HG03135 (cell line): ENCODE measurements around the gene DUSP1.

Experiments used
- ATAC-seq: cut with Tn5 transposase; IDR thresholded peaks from one replicate; pipeline ENCODE4 v1.9.1; 2021; ENCODE audit warnings: mild to moderate bottlenecking, moderate library complexity; ENCODE audit not compliant: unreplicated experiment

DUSP1 gene

GRCh38 chr5:172727551-172727950 is 43.4 kb downstream of the DUSP1 start:
- ATAC-seq: no peak

- ATAC-seq: no peak
Measured at GRCh38 chr5:172726966-172727365, 44.0 kb downstream of the DUSP1 start.

- ATAC-seq: no peak
Measured at GRCh38 chr5:172725785-172726184, 45.2 kb downstream of the DUSP1 start.

- ATAC-seq: no peak
Measured at GRCh38 chr5:172725273-172725672, 45.7 kb downstream of the DUSP1 start.

- no peak for ATAC-seq
Measured at GRCh38 chr5:172724242-172725183, 46.5 kb downstream of the DUSP1 start.

GRCh38 chr5:172723508-172723907 is 47.5 kb downstream of the DUSP1 start:
- ATAC-seq: no peak

GRCh38 chr5:172722327-172722815 is 48.6 kb downstream of the DUSP1 start:
- ATAC-seq: no peak

- no peak for ATAC-seq
Measured at GRCh38 chr5:172721455-172722326, 49.3 kb downstream of the DUSP1 start.

GRCh38 chr5:172720655-172721054 is 50.3 kb downstream of the DUSP1 start:
- ATAC-seq: no peak

- ATAC-seq: no peak
Measured at GRCh38 chr5:172719211-172719610, 51.8 kb downstream of the DUSP1 start.

GRCh38 chr5:172718527-172719114 is 52.4 kb downstream of the DUSP1 start:
- ATAC-seq: no peak
